Mucosa of rectum (tissue), 2 donors: ENCODE data around the gene KCNH3.
"Not testable (repeated sequence)": the region's sequence is repeated elsewhere in the genome, so short reads cannot be mapped to it uniquely, and the experiment has no call there.

Source experiments
- H3K27ac ChIP-seq, 2 donors: one replicate each; pipeline ENCODE4 v1.7.0; 2013; ENCODE audit warnings: inconsistent platforms in 2 of 2, low read depth in 2 of 2, low read length in 2 of 2
- H3K27me3 ChIP-seq, 2 donors: one replicate each; pipeline ENCODE4 v1.7.0; 2013; ENCODE audit warnings: low read length in 2 of 2; ENCODE audit not compliant: control insufficient read depth in 2 of 2, insufficient read depth in 2 of 2
- H3K36me3 ChIP-seq, 2 donors: one replicate each; pipeline ENCODE4 v1.7.0; 2013; ENCODE audit warnings: low read length in 2 of 2; ENCODE audit not compliant: control insufficient read depth in 2 of 2, insufficient read depth in 2 of 2
- H3K4me1 ChIP-seq, 2 donors: one replicate each; pipeline ENCODE4 v1.7.0; 2013; ENCODE audit warnings: low read length in 2 of 2, mild to moderate bottlenecking in 1 of 2; ENCODE audit not compliant: control insufficient read depth in 2 of 2, insufficient read depth in 2 of 2
- H3K4me3 ChIP-seq, 2 donors: one replicate each; pipeline ENCODE4 v1.7.0; 2013; ENCODE audit warnings: low read length in 2 of 2
- H3K9ac ChIP-seq, 2 donors: one replicate each; pipeline ENCODE4 v1.7.0; 2013; ENCODE audit warnings: low read length in 2 of 2, low read depth in 1 of 2, mild to moderate bottlenecking in 1 of 2
- H3K9me3 ChIP-seq, 2 donors: one replicate each; pipeline ENCODE4 v1.7.0; 2013; ENCODE audit warnings: low read length in 2 of 2; ENCODE audit not compliant: control insufficient read depth in 2 of 2
- donor health status: healthy.
- donor health status: Normal muscosa, but diverticular disease.

Gene KCNH3

DNA sequence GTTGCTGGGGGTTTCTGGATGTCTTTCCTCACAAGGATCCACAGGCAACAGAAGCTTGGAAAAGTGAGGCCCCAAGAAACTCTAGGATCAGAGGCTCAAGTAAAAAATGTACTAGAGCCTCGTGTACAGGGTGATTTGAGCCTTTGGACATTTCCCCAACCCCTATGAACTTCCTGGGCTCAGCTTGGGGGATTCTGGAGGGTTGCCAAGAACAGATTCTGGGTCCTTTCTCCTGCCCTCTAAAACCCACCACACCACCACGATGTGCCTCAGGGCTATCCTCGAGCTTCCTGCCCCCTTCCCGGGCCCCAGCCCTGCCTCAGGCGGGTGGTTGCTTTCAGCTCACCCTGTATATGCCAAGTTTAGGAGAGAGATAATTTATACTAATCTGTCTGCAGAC, 66.0 kb downstream of the KCNH3 start:
- H3K27ac ChIP-seq: no peak overlapping the region
- no peaks in the 10 kb centered on the region for H3K36me3 ChIP-seq
- H3K4me3 ChIP-seq: no peak overlapping the region
- no peaks in the 10 kb centered on the region for H3K9me3 ChIP-seq
- H3K4me1 ChIP-seq: no peaks in the 10 kb centered on the region
- H3K9ac ChIP-seq: no peak overlapping the region
- H3K27me3 ChIP-seq: no peaks in the 10 kb centered on the region

DNA sequence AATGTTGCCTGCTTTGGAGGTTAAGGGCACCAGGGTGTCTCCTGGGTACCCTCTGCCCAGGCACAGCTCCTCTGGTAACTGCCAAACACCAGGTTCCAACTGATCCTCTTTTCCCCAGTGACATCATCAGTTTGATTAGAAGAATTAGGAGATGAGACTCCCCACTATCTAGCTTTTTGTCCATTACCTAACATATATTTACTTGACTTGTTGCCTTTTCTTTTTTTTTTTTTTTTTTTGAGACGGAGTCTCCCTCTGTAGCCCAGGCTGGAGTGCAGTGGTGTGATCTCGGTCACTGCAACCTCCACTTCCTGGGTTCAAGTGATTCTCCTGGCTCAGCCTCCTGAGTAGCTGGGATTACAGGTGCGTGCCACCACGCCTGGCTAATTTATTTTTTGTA, 66.7 kb downstream of the KCNH3 start, which contains the start of gene FAM186B:
TSS of gene FAM186B (minus strand) at position 101 of the 400 bp plus-strand sequence. CDS start 162 bp downstream, outside the sequence.
- not testable (repeated sequence) for H3K9ac ChIP-seq, H3K4me3 ChIP-seq, H3K27me3 ChIP-seq, H3K4me1 ChIP-seq, H3K9me3 ChIP-seq, H3K27ac ChIP-seq, H3K36me3 ChIP-seq
